ENCODE measurements around the gene PTP4A2.

PTP4A2 gene

GRCh38 chr1:31938184-31938975, at the start of gene PTP4A2:
Gene PTP4A2 (minus strand): TSS chr1:31938368. CDS start chr1:31919065, 19,303 bp downstream.
- peak; percentile 83 for DNase-seq

- no peak for DNase-seq
Observed at GRCh38 chr1:31987135-31987619, 49.0 kb upstream of the PTP4A2 start.

GRCh38 chr1:31985430-31985829, 47.3 kb upstream of the PTP4A2 start:
- no peak for DNase-seq

GRCh38 chr1:31984419-31985347, 46.5 kb upstream of the PTP4A2 start:
- peak; percentile 75 for DNase-seq

GRCh38 chr1:31981972-31982371, 43.8 kb upstream of the PTP4A2 start:
- DNase-seq = peak; percentile 67

GRCh38 chr1:31981456-31981839, 43.3 kb upstream of the PTP4A2 start:
- DNase-seq = no peak

GRCh38 chr1:31980835-31981455, 42.8 kb upstream of the PTP4A2 start:
- no peak for DNase-seq

- no peak for DNase-seq
Observed at GRCh38 chr1:31978843-31979400, 40.8 kb upstream of the PTP4A2 start.

GRCh38 chr1:31977385-31978131, 39.4 kb upstream of the PTP4A2 start:
- peak; percentile 21 for DNase-seq

GRCh38 chr1:31976401-31976800, 38.2 kb upstream of the PTP4A2 start:
- no peak for DNase-seq

- no peak for DNase-seq
Observed at GRCh38 chr1:31970873-31971272, 32.7 kb upstream of the PTP4A2 start.

GRCh38 chr1:31961536-31961935, 23.4 kb upstream of the PTP4A2 start:
- no peak for DNase-seq

- no peak for DNase-seq
Observed at GRCh38 chr1:31959521-31960340, 21.6 kb upstream of the PTP4A2 start.

GRCh38 chr1:31957701-31958674, 19.8 kb upstream of the PTP4A2 start:
- DNase-seq = peak; percentile 58

- peak; percentile 77 for DNase-seq
Observed at GRCh38 chr1:31955917-31956736, 18.0 kb upstream of the PTP4A2 start.

- no peak for DNase-seq
Observed at GRCh38 chr1:31954607-31955283, 16.6 kb upstream of the PTP4A2 start.

- DNase-seq = no peak
Observed at GRCh38 chr1:31952825-31953220, 14.7 kb upstream of the PTP4A2 start.

- DNase-seq = no peak
Observed at GRCh38 chr1:31951276-31951675, 13.1 kb upstream of the PTP4A2 start.
